ENCODE results near the gene TMEM266.

The TMEM266 gene

DNA sequence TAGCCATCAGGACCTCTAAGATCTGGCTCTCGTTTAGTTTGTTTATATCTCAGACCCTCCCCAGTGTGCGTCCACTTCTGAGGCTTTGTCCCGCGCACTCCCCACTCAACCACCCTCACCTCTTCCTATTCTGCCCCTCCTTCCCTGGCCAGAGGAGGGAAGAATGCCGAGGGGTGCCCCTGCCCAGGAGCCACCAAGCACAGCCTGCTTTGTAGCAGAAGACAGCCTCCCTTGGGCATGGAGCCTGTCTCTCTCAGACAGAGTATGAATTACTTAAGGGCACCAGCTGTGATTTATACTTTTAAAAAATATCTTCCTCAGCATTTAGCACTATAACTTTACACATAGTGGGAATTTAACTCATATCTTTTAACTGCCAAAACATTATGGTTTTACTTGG is 6.0 kb downstream of the TMEM266 start:
- H3K27me3 ChIP-seq (ENCODE audit: control insufficient read depth in 2 of 2, insufficient read depth in 2 of 2, low read length in 2 of 2) = peaks cover 12 to 14% of the 10 kb centered on the region in 2 donors
- H3K4me3 ChIP-seq (ENCODE audit: low read length in 2 of 2) = no peak overlapping the region

DNA sequence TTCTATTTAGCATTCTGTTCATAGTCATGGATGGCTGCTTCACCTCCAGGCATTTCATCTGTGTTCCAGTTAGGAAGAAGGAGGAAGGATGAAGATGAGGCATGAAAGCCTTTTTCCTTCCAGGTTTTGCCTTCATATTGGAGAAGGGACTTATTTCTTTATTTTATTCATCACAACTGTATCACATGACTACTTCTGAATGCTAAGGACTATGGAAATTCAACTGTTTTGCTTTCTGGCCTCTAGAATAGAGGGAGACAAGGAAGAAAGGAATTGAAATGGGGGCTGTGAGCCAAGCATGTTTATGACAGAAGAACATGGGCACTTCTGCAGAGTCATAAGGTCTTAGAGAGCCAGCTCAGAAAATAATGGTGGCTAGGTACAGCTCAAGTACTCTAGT is 10.4 kb downstream of the TMEM266 start:
- Histone ChIP-seq H3K4me1 (ENCODE audit: control insufficient read depth in 2 of 2, insufficient read depth in 2 of 2, low read length in 2 of 2) (no peaks in the 10 kb centered on the region), H3K27ac (ENCODE audit: low read depth in 2 of 2, low read length in 2 of 2) (no peak overlapping the region), H3K36me3 (ENCODE audit: control insufficient read depth in 2 of 2, insufficient read depth in 2 of 2, low read length in 2 of 2) (no peaks in the 10 kb centered on the region), H3K9me3 (ENCODE audit: control insufficient read depth in 2 of 2, low read length in 2 of 2) (no peaks in the 10 kb centered on the region), H3K27me3 (ENCODE audit: control insufficient read depth in 2 of 2, insufficient read depth in 2 of 2, low read length in 2 of 2) (peaks cover 0 to 6% of the 10 kb centered on the region in 2 donors), H3K9ac (ENCODE audit: low read depth in 1 of 2, low read length in 2 of 2) (no peak overlapping the region), H3K4me3 (ENCODE audit: low read length in 2 of 2) (no peak overlapping the region)

More for the DNA sequence above, 6.0 kb downstream of the TMEM266 start:
- H3K36me3 ChIP-seq (ENCODE audit: control insufficient read depth in 2 of 2, insufficient read depth in 2 of 2, low read length in 2 of 2) = no peaks in the 10 kb centered on the region
- no peaks in the 10 kb centered on the region for H3K4me1 ChIP-seq (ENCODE audit: control insufficient read depth in 2 of 2, insufficient read depth in 2 of 2, low read length in 2 of 2)
- no peak overlapping the region for H3K27ac ChIP-seq (ENCODE audit: low read depth in 2 of 2, low read length in 2 of 2)
- H3K9ac ChIP-seq (ENCODE audit: low read depth in 1 of 2, low read length in 2 of 2) = no peak overlapping the region
- H3K9me3 ChIP-seq (ENCODE audit: control insufficient read depth in 2 of 2, low read length in 2 of 2) = no peaks in the 10 kb centered on the region

DNA sequence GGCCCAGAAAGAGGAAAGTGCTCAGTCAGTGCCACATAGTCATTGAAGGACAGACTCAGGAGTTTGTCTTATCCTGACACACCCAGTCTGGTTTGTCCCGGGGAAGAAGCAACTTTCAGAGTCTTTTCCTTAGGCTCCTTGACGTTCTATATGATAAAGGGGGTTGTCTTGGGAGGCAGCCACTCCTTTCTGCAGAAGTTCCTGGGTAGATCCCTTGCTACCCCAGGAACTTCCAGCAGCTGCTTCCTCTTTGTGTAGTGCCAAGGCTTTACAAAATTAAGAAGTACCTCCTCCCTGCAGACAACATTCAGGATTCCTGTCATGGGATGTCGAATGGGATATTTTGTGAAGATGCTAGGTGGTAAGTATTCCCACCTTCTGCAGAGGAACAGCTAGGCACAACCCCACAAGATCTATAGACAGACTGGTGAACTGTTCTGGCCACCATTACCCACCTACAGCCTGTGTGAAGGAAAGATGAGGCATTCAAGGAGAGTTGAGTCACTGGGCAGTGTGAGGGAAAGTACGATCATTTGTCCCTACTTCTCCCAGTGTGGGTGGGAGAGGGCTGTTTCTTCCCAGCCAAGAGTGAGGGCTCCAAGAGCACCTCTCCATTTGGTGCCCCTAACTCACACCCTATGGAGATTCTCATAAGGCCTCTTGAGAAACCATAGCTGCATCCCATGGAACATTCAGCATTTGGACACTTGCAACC is 11.3 kb downstream of the TMEM266 start:
- no peak overlapping the region for H3K9ac ChIP-seq (ENCODE audit: low read depth in 1 of 2, low read length in 2 of 2)
- H3K27me3 ChIP-seq (ENCODE audit: control insufficient read depth in 2 of 2, insufficient read depth in 2 of 2, low read length in 2 of 2) = no peaks in the 10 kb centered on the region

DNA sequence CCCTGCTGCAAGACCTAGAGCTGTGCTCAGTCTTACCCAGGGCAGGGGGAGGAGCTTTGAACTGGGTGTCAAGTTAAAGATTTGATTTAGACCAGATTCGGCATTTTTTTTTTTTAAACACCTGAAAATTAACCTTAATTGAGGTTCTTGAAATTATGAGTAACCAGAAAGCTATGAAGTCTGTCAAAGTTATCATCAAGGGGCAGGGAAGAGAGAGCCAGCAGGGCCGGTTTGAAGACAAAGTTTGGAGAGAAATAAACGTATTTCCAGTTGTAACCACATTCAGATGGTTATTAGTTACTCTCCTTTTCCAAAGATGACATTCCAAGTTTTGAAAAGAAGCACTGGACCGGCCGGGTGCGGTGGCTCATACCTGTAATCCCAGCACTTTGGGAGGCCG is 12.0 kb downstream of the TMEM266 start:
- H3K4me3 ChIP-seq (ENCODE audit: low read length in 2 of 2) = no peak overlapping the region
- H3K36me3 ChIP-seq (ENCODE audit: control insufficient read depth in 2 of 2, insufficient read depth in 2 of 2, low read length in 2 of 2) = no peaks in the 10 kb centered on the region
- H3K9me3 ChIP-seq (ENCODE audit: control insufficient read depth in 2 of 2, low read length in 2 of 2) = no peaks in the 10 kb centered on the region
- no peaks in the 10 kb centered on the region for H3K4me1 ChIP-seq (ENCODE audit: control insufficient read depth in 2 of 2, insufficient read depth in 2 of 2, low read length in 2 of 2)
- no peaks in the 10 kb centered on the region for H3K27me3 ChIP-seq (ENCODE audit: control insufficient read depth in 2 of 2, insufficient read depth in 2 of 2, low read length in 2 of 2)
- no peak overlapping the region for H3K9ac ChIP-seq (ENCODE audit: low read depth in 1 of 2, low read length in 2 of 2)
- no peak overlapping the region for H3K27ac ChIP-seq (ENCODE audit: low read depth in 2 of 2, low read length in 2 of 2)

More for the DNA sequence above, 11.3 kb downstream of the TMEM266 start:
- Histone ChIP-seq H3K36me3 (ENCODE audit: control insufficient read depth in 2 of 2, insufficient read depth in 2 of 2, low read length in 2 of 2) (no peaks in the 10 kb centered on the region), H3K4me3 (ENCODE audit: low read length in 2 of 2) (no peak overlapping the region), H3K9me3 (ENCODE audit: control insufficient read depth in 2 of 2, low read length in 2 of 2) (no peaks in the 10 kb centered on the region), H3K27ac (ENCODE audit: low read depth in 2 of 2, low read length in 2 of 2) (no peak overlapping the region), H3K4me1 (ENCODE audit: control insufficient read depth in 2 of 2, insufficient read depth in 2 of 2, low read length in 2 of 2) (no peaks in the 10 kb centered on the region)

DNA sequence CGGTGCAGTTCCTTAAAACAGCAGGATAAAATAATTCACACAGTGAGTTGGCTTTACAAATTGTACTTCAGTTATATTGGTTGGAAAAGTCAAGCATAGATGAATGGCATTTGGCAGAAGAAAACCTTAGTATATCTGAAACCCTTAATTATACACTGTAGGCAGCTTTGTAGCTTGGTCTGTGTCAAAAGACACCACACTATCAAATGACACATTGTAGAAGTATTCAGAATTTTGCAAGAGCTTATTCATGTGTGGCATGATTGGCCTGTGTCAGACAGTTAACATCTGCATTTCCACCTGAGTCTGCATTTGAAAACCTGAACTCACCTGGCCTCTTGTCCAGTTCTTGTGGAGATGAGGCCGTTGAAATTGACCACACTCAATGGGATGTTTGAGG is 13.8 kb downstream of the TMEM266 start:
- H3K27ac ChIP-seq (ENCODE audit: low read depth in 2 of 2, low read length in 2 of 2) = no peak overlapping the region
- no peaks in the 10 kb centered on the region for H3K9me3 ChIP-seq (ENCODE audit: control insufficient read depth in 2 of 2, low read length in 2 of 2)
- no peaks in the 10 kb centered on the region for H3K4me1 ChIP-seq (ENCODE audit: control insufficient read depth in 2 of 2, insufficient read depth in 2 of 2, low read length in 2 of 2)
- no peak overlapping the region for H3K9ac ChIP-seq (ENCODE audit: low read depth in 1 of 2, low read length in 2 of 2)
- H3K27me3 ChIP-seq (ENCODE audit: control insufficient read depth in 2 of 2, insufficient read depth in 2 of 2, low read length in 2 of 2) = no peaks in the 10 kb centered on the region
- H3K4me3 ChIP-seq (ENCODE audit: low read length in 2 of 2) = no peak overlapping the region
- H3K36me3 ChIP-seq (ENCODE audit: control insufficient read depth in 2 of 2, insufficient read depth in 2 of 2, low read length in 2 of 2) = no peaks in the 10 kb centered on the region

DNA sequence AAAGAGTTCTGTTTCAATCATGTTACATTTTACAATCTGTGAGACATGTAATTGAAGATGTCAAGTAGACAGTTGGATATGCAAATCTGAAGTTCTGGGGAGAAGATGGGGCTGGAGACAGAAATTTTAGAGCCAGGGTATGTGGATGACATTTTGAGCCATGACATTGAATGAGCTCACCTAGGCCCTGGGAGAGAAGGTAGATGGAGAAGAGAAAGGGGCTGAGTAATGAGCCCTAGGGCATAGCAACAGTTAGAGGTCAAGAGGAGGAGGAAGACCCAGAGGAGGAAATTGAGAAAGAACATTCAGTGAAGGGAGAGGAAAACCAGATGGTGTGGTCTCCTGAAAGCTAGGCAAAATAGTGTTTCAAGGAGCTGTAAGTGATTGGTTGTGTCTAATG is 15.3 kb downstream of the TMEM266 start:
- Histone ChIP-seq H3K4me1 (ENCODE audit: control insufficient read depth in 2 of 2, insufficient read depth in 2 of 2, low read length in 2 of 2) (no peaks in the 10 kb centered on the region), H3K36me3 (ENCODE audit: control insufficient read depth in 2 of 2, insufficient read depth in 2 of 2, low read length in 2 of 2) (no peaks in the 10 kb centered on the region), H3K27me3 (ENCODE audit: control insufficient read depth in 2 of 2, insufficient read depth in 2 of 2, low read length in 2 of 2) (no peaks in the 10 kb centered on the region), H3K4me3 (ENCODE audit: low read length in 2 of 2) (no peak overlapping the region), H3K27ac (ENCODE audit: low read depth in 2 of 2, low read length in 2 of 2) (no peak overlapping the region), H3K9ac (ENCODE audit: low read depth in 1 of 2, low read length in 2 of 2) (no peak overlapping the region), H3K9me3 (ENCODE audit: control insufficient read depth in 2 of 2, low read length in 2 of 2) (no peaks in the 10 kb centered on the region)

DNA sequence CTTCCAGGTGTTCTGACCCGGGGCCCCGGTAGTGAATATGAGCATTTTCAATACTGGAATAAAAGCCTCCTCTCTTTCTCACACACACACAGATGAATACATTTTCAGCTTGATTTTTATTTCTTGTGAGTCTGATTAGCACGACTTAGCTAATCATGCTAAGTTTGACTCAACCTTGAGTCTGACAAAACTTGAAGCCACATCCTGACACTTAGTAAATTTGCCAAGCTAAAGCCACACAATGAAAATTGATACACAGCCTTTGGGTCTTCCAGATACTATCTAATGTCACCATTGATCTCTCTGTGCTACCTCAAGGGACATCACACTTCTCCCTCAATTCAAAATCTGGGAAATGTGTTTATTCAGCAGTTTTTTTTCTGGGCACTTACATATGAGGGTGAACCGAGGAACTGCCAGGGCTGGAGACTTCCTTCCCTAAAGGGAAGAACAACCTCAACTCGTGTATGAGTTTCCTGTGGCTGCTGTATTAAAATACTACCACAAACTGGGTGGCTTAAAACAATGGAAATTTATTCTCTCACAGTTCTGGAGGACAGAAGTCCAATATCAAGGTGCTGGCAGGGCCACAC is 18.6 kb downstream of the TMEM266 start:
- Histone ChIP-seq H3K27ac (ENCODE audit: low read depth in 2 of 2, low read length in 2 of 2) (no peak overlapping the region), H3K9ac (ENCODE audit: low read depth in 1 of 2, low read length in 2 of 2) (no peak overlapping the region), H3K4me1 (ENCODE audit: control insufficient read depth in 2 of 2, insufficient read depth in 2 of 2, low read length in 2 of 2) (no peaks in the 10 kb centered on the region), H3K4me3 (ENCODE audit: low read length in 2 of 2) (no peak overlapping the region), H3K36me3 (ENCODE audit: control insufficient read depth in 2 of 2, insufficient read depth in 2 of 2, low read length in 2 of 2) (no peaks in the 10 kb centered on the region), H3K9me3 (ENCODE audit: control insufficient read depth in 2 of 2, low read length in 2 of 2) (no peaks in the 10 kb centered on the region), H3K27me3 (ENCODE audit: control insufficient read depth in 2 of 2, insufficient read depth in 2 of 2, low read length in 2 of 2) (no peaks in the 10 kb centered on the region)

DNA sequence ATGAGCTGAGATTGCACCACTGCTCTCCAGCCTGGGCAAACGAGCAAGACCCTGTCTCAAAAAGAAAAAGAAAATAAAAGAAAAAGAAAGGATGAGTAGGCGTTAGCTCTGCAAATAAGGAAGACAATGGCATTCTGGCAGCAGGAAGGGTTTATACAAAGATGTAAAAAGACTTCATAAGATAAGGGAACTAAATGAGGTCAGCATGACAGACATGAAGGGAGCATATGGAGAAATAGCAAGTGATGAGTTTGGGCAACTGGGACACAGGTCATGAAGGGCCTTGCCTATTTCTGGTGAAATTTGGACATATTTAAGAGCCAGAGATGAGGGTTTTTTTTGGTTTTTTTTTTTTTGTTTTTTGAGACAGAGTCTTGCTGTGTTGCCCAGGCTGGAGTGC is 24.5 kb downstream of the TMEM266 start:
- H3K27me3 ChIP-seq (ENCODE audit: control insufficient read depth in 2 of 2, insufficient read depth in 2 of 2, low read length in 2 of 2) = no peaks in the 10 kb centered on the region
- H3K9me3 ChIP-seq (ENCODE audit: control insufficient read depth in 2 of 2, low read length in 2 of 2) = no peaks in the 10 kb centered on the region
- H3K9ac ChIP-seq (ENCODE audit: low read depth in 1 of 2, low read length in 2 of 2) = no peak overlapping the region
- no peak overlapping the region for H3K27ac ChIP-seq (ENCODE audit: low read depth in 2 of 2, low read length in 2 of 2)
- no peaks in the 10 kb centered on the region for H3K4me1 ChIP-seq (ENCODE audit: control insufficient read depth in 2 of 2, insufficient read depth in 2 of 2, low read length in 2 of 2)
- no peaks in the 10 kb centered on the region for H3K36me3 ChIP-seq (ENCODE audit: control insufficient read depth in 2 of 2, insufficient read depth in 2 of 2, low read length in 2 of 2)
- H3K4me3 ChIP-seq (ENCODE audit: low read length in 2 of 2) = no peak overlapping the region

DNA sequence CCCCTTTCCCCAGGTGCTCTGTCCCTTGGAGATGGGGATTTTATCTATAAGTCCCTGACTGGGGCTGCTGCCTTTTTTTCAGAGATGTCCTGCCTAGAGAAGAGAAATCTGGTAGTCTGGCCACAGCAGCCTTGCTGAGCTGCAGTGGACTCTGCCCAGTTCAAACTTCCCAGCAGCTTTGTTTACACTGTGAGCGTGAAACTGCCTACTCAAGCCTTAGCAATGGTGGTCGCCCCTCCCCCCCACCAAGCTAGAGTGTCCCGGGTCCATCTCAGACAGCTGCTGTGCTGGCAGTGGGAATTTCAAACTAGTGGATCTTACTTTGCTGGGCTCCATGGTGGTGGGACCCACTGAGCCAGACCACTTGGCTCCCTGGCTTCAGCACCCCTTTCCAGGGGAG is 38.9 kb downstream of the TMEM266 start:
- H3K9ac ChIP-seq (ENCODE audit: low read depth in 1 of 2, low read length in 2 of 2) = no peak overlapping the region
- H3K27ac ChIP-seq (ENCODE audit: low read depth in 2 of 2, low read length in 2 of 2) = no peak overlapping the region
- no peaks in the 10 kb centered on the region for H3K36me3 ChIP-seq (ENCODE audit: control insufficient read depth in 2 of 2, insufficient read depth in 2 of 2, low read length in 2 of 2)
- H3K4me3 ChIP-seq (ENCODE audit: low read length in 2 of 2) = no peak overlapping the region
- no peaks in the 10 kb centered on the region for H3K4me1 ChIP-seq (ENCODE audit: control insufficient read depth in 2 of 2, insufficient read depth in 2 of 2, low read length in 2 of 2)
- no peaks in the 10 kb centered on the region for H3K9me3 ChIP-seq (ENCODE audit: control insufficient read depth in 2 of 2, low read length in 2 of 2)
- H3K27me3 ChIP-seq (ENCODE audit: control insufficient read depth in 2 of 2, insufficient read depth in 2 of 2, low read length in 2 of 2) = no peaks in the 10 kb centered on the region

DNA sequence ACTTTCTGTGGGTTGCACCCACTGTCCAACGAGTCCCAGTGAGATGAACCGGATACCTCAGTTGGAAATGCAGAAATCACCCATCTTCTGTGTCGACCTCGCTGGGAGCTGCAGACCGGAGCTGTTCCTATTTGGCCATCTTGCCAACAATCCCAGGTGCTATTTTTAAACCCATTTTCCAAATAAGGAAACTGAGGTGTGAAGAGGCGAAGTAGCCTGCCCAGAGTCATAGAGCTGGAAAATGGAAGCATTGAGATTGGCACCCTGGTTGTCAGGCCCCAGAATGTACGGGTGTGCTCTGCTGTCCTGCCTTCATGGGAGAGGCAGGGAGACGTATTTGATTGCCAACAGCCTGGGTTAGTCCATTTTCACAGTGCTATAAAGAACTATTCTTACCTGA is 39.6 kb downstream of the TMEM266 start:
- no peaks in the 10 kb centered on the region for H3K27me3 ChIP-seq (ENCODE audit: control insufficient read depth in 2 of 2, insufficient read depth in 2 of 2, low read length in 2 of 2)
- no peak overlapping the region for H3K4me3 ChIP-seq (ENCODE audit: low read length in 2 of 2)
- no peaks in the 10 kb centered on the region for H3K4me1 ChIP-seq (ENCODE audit: control insufficient read depth in 2 of 2, insufficient read depth in 2 of 2, low read length in 2 of 2)
- no peak overlapping the region for H3K9ac ChIP-seq (ENCODE audit: low read depth in 1 of 2, low read length in 2 of 2)
- H3K36me3 ChIP-seq (ENCODE audit: control insufficient read depth in 2 of 2, insufficient read depth in 2 of 2, low read length in 2 of 2) = no peaks in the 10 kb centered on the region
- H3K9me3 ChIP-seq (ENCODE audit: control insufficient read depth in 2 of 2, low read length in 2 of 2) = no peaks in the 10 kb centered on the region
- no peak overlapping the region for H3K27ac ChIP-seq (ENCODE audit: low read depth in 2 of 2, low read length in 2 of 2)

All from mucosa of rectum (tissue), 2 donors.